SK-N-SH (cell line): ENCODE measurements around the gene TADA3.

Experiments used
- CHD2 ChIP-seq: fragments of 150-350 bp; IDR thresholded peaks from 2 replicates; pipeline ENCODE4 v1.6.1; 2018; ENCODE audit warnings: low read length; ENCODE audit not compliant: partially characterized antibody
- EP300 ChIP-seq, 2 experiments: IDR thresholded peaks; 2 replicates each; pipeline versions ENCODE4 v1.4.0 to v1.6.1; 2012; ENCODE audit warnings: borderline replicate concordance in 1 of 2, low read depth in 1 of 2, low read length in 1 of 2
- EZH2phosphoT487 ChIP-seq: fragments of 200-600 bp; sonication (generic); IDR thresholded peaks from 2 replicates; pipeline ENCODE4 v1.6.1; 2017; ENCODE audit warnings: low read depth, mixed run types, mild to moderate bottlenecking, antibody characterized with exemption, moderate library complexity, borderline replicate concordance
- FOSL2 ChIP-seq: IDR thresholded peaks from 2 replicates; pipeline ENCODE4 v1.4.0; 2012; ENCODE audit warnings: low read depth, mild to moderate bottlenecking, moderate library complexity, borderline replicate concordance
- GABPA ChIP-seq: IDR thresholded peaks from 2 replicates; pipeline ENCODE4 v1.4.0; 2012; ENCODE audit warnings: low read depth, mild to moderate bottlenecking
- MXI1 ChIP-seq: IDR thresholded peaks from 2 replicates; pipeline ENCODE4 v1.6.1; 2012; ENCODE audit warnings: mild to moderate bottlenecking, low read depth, low read length, improper control_type of control experiment
- NFIC ChIP-seq: IDR thresholded peaks from 2 replicates; pipeline ENCODE4 v1.4.0; 2012; ENCODE audit warnings: borderline replicate concordance
- RAD21 ChIP-seq: IDR thresholded peaks from 2 replicates; pipeline ENCODE4 v1.6.1; 2012; ENCODE audit warnings: mild to moderate bottlenecking, low read length
- RFX5 ChIP-seq: IDR thresholded peaks from 2 replicates; pipeline ENCODE4 v1.6.1; 2012; ENCODE audit warnings: mild to moderate bottlenecking, improper control_type of control experiment, low read length
- TF ChIP-seq, protein P1 (sequence below): fragments of 200-600 bp; sonication (generic); IDR thresholded peaks from 2 replicates; pipeline ENCODE4 v1.6.1; 2017; ENCODE audit warnings: antibody characterized with exemption, mild to moderate bottlenecking, moderate library complexity
- TF ChIP-seq, protein P2 (sequence below): IDR thresholded peaks from 2 replicates; pipeline ENCODE4 v1.6.1; 2012; ENCODE audit warnings: mild to moderate bottlenecking, low read depth, low read length, moderate library complexity
- TF ChIP-seq, protein P3 (sequence below): fragments of 150-350 bp; IDR thresholded peaks from 2 replicates; pipeline ENCODE4 v1.6.1; 2016; ENCODE audit warnings: mild to moderate bottlenecking, low read depth, low read length

DNA sequence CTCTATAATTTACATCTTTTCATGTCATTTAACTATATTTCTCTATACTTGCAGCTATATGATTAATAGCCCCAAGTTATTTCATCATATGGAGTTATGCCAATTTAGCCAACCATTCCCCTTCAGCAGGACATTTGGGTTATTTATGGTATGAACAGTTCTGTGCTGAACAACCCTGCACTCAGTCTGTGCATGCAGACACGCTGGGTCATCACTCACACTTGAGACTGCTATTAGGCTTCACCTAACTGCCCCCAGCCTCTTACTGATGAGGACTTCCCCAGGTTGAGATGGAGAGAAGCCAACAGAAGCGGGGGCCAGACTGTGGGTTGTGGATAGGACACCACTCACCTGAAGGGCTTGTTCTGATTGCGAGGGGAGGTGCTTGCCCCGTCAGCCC lies 7.3 kb downstream of the TADA3 start:
- TF ChIP-seq GABPA (no peak), RAD21 (no peak), NFIC (no peak), EP300 (IDR thresholded peaks at IDR 0.05; ENCODE audit: borderline replicate concordance in 1 of 2, low read depth in 1 of 2, low read length in 1 of 2) (no peak), FOSL2 (no peak), EZH2phosphoT487 (no peak), CHD2 (no peak), RFX5 (no peak), MXI1 (no peak)
- TF ChIP-seq, protein P1, sequence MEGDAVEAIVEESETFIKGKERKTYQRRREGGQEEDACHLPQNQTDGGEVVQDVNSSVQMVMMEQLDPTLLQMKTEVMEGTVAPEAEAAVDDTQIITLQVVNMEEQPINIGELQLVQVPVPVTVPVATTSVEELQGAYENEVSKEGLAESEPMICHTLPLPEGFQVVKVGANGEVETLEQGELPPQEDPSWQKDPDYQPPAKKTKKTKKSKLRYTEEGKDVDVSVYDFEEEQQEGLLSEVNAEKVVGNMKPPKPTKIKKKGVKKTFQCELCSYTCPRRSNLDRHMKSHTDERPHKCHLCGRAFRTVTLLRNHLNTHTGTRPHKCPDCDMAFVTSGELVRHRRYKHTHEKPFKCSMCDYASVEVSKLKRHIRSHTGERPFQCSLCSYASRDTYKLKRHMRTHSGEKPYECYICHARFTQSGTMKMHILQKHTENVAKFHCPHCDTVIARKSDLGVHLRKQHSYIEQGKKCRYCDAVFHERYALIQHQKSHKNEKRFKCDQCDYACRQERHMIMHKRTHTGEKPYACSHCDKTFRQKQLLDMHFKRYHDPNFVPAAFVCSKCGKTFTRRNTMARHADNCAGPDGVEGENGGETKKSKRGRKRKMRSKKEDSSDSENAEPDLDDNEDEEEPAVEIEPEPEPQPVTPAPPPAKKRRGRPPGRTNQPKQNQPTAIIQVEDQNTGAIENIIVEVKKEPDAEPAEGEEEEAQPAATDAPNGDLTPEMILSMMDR: no peak
- TF ChIP-seq, protein P2, sequence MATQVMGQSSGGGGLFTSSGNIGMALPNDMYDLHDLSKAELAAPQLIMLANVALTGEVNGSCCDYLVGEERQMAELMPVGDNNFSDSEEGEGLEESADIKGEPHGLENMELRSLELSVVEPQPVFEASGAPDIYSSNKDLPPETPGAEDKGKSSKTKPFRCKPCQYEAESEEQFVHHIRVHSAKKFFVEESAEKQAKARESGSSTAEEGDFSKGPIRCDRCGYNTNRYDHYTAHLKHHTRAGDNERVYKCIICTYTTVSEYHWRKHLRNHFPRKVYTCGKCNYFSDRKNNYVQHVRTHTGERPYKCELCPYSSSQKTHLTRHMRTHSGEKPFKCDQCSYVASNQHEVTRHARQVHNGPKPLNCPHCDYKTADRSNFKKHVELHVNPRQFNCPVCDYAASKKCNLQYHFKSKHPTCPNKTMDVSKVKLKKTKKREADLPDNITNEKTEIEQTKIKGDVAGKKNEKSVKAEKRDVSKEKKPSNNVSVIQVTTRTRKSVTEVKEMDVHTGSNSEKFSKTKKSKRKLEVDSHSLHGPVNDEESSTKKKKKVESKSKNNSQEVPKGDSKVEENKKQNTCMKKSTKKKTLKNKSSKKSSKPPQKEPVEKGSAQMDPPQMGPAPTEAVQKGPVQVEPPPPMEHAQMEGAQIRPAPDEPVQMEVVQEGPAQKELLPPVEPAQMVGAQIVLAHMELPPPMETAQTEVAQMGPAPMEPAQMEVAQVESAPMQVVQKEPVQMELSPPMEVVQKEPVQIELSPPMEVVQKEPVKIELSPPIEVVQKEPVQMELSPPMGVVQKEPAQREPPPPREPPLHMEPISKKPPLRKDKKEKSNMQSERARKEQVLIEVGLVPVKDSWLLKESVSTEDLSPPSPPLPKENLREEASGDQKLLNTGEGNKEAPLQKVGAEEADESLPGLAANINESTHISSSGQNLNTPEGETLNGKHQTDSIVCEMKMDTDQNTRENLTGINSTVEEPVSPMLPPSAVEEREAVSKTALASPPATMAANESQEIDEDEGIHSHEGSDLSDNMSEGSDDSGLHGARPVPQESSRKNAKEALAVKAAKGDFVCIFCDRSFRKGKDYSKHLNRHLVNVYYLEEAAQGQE: no peak
- TF ChIP-seq, protein P3, sequence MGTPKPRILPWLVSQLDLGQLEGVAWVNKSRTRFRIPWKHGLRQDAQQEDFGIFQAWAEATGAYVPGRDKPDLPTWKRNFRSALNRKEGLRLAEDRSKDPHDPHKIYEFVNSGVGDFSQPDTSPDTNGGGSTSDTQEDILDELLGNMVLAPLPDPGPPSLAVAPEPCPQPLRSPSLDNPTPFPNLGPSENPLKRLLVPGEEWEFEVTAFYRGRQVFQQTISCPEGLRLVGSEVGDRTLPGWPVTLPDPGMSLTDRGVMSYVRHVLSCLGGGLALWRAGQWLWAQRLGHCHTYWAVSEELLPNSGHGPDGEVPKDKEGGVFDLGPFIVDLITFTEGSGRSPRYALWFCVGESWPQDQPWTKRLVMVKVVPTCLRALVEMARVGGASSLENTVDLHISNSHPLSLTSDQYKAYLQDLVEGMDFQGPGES: no peak
